Stimulated activated CD8-positive, alpha-beta memory T cell treated with anti-CD3 and anti-CD28 coated beads, Interleukin-7, amount 100 ng/mL, for 48 hours (primary cell): ENCODE data around the gene MRTFA.
"Not testable (repeated sequence)": the region's sequence is repeated elsewhere in the genome, so short reads cannot be mapped to it uniquely, and the experiment has no call there.

ENCODE experiments used
- DNase-seq, 2 donors: peaks; one replicate each; pipeline ENCODE4 v3.0.0-alpha.2; 2020; ENCODE audit warnings: low read depth in 1 of 2; ENCODE audit errors: extremely low read depth in 1 of 2

MRTFA gene

DNA sequence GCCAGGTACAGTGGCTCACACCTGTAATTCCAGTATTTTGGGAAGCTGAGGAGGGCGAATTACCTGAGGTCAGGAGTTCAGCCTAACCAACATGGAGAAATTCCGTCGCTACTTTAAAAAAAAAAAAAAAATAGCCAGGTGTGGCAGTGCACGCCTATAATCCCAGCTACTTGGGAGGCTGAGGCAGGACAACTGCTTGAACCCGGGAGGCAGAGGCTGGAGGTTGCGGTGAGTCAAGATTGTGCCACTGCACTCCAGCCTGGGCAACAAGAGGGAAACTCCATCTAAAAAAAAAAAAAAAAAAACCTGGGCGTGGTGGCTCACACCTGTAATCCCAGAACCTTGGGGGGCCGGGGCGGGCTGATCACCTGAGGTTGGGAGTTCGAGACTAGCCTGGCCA, 37.8 kb downstream of the MRTFA start:
- not testable (repeated sequence) for DNase-seq

- DNase-seq: no peak
Measured at GRCh38 chr22:40597526-40598430, 38.7 kb downstream of the MRTFA start.

GRCh38 chr22:40595497-40596234, 40.9 kb downstream of the MRTFA start:
- DNase-seq: no peak

DNA sequence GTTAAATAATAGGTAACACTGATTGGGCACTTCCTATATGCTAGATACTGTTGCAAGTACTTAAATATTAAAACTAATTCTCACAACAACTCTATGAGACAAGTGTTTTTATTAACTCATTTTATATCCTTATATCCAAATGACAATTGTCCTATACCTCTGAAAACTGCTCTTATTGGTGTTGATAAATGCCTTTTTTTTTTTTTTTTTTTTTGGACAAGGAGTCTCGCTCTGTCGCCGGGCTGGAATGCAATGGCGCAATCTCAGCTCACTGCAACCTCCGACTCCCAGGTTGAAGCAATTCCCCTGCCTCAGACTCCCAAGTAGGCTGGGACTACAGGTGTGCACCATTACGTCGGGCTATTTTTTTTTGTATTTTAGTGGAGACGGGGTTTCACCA, 41.6 kb downstream of the MRTFA start:
- DNase-seq: no peak

DNA sequence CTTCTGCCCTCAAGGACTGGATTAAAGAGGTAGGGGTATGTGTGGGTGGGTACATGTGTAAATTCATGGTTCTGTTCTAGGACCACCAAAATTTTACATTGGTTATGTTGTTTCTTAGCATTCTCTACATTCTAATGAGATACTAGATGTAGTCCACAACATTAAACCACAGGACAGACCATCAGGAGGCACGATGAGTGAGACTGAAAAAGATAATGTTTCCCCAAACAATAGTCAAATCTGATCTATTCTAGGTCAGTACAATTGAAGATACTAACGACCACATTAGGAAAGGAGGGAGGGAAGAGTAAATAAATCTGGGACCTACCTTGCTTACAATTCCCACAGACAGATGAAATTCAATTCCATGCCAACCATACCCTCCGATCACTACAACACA, 42.2 kb downstream of the MRTFA start:
- no peak for DNase-seq

- DNase-seq: no peak
Measured at GRCh38 chr22:40593460-40594273, 42.9 kb downstream of the MRTFA start.

DNA sequence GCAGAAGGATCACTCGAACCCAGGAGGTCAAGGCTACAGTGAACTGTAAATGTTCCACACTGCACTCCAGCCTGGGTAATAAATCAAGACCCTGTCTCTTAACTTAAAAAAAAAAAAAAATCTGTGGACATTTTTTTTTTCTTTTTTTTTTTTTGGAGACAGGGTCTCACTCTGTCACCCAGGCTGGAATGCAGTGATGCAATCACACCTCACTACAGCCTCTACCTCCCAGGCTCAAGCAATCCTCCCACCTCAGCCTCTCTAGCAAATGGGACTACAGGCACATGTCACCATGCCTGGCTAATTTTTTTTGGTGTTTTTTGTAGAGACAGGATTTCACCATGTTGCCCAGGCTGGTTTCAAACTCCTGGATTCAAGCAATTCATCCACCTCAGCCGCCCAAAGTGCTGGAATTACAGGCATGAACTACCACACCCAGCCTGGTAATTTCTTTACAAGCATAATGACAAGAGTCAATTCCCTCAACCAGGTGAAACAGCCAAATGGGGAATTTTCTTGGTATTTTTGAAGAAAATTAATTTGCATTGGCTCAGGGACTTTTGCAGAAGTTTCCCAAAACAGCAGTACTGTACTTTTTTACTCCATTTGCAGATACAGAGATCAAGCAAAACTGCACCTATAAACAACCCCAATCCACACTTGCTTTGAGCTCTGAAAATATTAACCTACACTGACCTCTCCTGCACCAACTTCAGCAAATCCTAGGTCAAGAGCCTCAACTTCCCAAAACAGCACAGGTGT, 44.0 kb downstream of the MRTFA start:
- DNase-seq: no peak

DNA sequence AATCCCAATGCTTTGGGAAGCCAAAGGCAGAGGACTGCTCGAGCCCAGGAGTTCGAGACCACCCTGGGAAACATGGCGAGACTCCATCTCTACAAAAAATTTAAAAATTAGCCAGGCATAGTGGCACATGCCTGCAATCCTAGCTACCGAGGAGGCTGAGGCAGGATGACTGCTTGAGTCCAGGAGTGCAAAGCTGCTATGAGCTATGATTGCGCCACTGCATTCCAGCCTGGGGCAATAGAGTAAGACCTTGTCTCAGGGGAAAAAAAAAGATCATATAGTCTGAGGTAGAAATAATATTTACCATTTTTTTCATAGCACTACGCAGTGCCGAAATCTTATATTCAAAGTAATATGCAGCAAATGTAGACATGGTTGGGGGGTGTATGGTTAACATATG, 47.8 kb downstream of the MRTFA start:
- DNase-seq: no peak

DNA sequence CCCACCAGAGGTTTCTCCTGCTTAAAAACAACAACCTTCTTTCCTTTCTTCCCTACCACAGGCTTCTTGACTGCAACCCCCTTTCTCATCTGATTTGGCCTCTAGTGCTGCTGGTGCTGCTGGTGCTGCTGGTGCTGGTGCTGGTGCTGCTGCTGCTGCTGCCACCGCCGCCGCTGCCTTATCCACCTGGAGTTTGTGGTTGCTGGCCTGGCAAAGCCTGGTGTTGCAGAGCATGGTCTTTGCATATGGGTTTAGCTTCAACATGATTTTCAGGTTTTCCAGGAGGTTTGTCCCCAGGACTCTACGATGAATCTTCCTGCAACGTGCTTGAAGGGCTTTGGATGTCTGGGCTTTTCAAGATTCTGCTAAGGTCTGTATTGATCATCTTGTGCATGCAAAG, 49.7 kb downstream of the MRTFA start:
- no peak for DNase-seq

DNA sequence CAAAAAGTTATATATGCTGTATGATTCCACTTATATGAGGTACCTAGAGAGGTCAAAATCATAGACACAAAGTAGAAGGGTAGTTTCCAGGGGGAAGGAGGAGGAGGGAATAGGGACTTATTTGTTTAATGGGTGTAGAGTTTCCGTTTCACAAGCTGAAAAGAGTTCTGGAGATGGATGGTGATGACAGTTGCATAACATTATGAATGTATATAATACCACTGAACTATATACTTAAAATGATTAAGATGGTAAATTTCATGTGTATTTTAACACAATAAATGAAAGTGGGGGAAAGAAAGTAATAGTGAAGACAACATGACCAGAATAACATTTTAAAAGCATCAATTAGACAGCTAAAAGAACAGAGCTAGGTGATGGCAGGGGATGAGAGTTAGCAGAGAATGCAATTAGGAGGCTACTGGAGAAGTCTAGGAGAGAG, 51.2 kb downstream of the MRTFA start:
- no peak for DNase-seq

DNA sequence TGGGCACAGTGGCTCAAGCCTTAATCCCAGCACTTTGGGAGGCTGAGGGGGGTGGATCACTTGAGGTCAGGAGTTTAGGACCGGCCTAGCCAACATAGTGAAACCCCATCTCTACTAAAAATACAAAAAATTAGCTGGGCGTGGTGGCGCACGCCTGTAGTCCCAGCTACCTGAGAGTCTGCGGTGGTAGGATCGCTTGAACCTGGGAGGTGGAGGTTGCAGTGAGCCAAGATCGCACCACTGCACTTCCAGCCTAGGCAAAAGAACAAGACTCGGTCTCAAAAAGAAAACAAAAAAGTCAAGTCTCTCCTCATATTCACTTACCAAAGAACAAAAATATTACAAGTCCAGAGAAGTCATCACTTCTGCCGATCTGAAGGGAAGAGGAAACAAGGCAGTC, 51.8 kb downstream of the MRTFA start:
- not testable (repeated sequence) for DNase-seq

- DNase-seq: no peak
Measured at GRCh38 chr22:40583053-40583741, 53.3 kb downstream of the MRTFA start.

GRCh38 chr22:40582063-40582462, 54.5 kb downstream of the MRTFA start:
- no peak for DNase-seq

DNA sequence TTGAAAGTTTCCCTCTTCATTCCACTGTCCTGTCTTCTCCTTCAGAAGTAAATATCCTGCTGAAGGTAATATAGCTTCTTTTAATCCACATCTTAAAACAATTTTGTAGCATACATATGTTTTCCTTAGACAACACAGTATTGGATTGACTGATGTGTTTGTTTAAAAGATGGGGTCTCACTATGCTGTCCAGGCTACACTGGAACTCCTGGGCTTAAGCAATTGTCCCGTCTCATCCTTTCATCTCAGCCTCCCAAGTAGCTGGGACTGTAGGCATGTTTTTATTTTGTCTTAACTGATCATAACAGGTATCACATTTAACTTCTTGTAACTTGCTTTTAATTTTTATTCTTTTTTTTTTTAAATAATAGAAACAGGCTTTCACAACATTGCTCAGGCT, 55.9 kb downstream of the MRTFA start:
- no peak for DNase-seq

- DNase-seq: peak in 1 of 2 donors; percentile 11
Measured at GRCh38 chr22:40578171-40578570, 58.3 kb downstream of the MRTFA start.

GRCh38 chr22:40572976-40573375, 63.5 kb downstream of the MRTFA start:
- no peak for DNase-seq

GRCh38 chr22:40571887-40572286, 64.6 kb downstream of the MRTFA start:
- no peak for DNase-seq

- no peak for DNase-seq
Measured at GRCh38 chr22:40567626-40568328, 68.7 kb downstream of the MRTFA start.

DNA sequence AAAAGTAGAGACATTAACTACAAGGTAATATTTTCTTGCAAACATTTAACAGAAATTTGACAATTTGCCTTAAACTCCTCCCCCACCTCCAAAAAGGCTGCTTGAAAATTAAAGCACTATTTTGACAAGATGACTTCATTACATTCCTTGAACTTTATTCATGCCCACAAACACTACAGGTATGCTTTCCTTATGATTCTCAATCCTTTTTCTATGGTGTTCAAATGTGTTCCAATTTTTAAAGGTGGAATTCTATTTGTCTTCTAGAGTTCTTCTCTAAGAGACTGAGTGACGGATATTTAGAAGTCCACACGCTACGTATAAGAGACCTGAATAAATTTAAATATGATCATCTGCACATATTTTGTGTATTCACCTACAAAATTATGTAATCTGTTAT, 69.4 kb downstream of the MRTFA start:
- no peak for DNase-seq
